ENCODE measurements around the gene PPP1R14C.

The PPP1R14C gene

DNA sequence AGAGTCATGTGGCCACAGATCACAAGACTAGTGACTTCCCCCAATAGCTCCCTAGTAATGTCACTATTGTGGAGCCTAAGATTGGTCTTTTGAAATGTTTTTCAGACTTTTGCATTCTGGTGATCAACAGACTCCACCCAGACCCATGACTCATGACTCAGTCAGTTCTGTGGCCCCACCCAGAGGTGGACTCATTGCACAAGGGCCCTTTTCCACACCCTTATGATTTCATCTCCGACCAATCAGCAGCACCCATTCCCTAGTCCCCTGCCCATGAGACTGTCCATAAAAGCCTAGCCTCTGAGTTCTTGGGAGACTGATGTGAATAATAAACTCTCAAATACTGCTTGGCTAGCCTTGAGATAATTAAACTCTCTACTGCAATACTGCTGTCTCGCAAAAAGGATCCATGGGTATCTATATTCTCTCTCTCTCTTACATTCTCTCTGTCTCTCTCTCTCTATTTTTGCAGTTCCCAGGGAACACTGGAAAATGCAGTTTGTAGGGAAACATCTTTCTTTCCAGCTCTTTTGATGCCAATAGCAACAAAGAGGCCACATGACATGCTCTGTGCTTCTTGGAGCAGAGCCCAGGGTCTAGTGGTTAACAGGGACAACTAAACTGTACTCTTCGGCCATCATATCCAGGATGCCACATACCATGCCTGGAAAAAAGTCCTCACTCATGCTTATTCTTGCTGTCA lies 154.6 kb downstream of the PPP1R14C start:
- H3K4me1 ChIP-seq = no peaks in the 10 kb centered on the region
- H3K4me3 ChIP-seq (ENCODE audit: low read depth, low read length) = no peak overlapping the region
- TF ChIP-seq, protein P1, sequence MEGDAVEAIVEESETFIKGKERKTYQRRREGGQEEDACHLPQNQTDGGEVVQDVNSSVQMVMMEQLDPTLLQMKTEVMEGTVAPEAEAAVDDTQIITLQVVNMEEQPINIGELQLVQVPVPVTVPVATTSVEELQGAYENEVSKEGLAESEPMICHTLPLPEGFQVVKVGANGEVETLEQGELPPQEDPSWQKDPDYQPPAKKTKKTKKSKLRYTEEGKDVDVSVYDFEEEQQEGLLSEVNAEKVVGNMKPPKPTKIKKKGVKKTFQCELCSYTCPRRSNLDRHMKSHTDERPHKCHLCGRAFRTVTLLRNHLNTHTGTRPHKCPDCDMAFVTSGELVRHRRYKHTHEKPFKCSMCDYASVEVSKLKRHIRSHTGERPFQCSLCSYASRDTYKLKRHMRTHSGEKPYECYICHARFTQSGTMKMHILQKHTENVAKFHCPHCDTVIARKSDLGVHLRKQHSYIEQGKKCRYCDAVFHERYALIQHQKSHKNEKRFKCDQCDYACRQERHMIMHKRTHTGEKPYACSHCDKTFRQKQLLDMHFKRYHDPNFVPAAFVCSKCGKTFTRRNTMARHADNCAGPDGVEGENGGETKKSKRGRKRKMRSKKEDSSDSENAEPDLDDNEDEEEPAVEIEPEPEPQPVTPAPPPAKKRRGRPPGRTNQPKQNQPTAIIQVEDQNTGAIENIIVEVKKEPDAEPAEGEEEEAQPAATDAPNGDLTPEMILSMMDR (IDR thresholded peaks at IDR 0.05) = no peak
- H3K9ac ChIP-seq = no peak overlapping the region
- no peaks in the 10 kb centered on the region for H3K9me3 ChIP-seq (ENCODE audit: control insufficient read depth, low read length)
- H3K27ac ChIP-seq = no peak overlapping the region
- H3K27me3 ChIP-seq (ENCODE audit: control insufficient read depth, insufficient read depth, low read length) = no peaks in the 10 kb centered on the region
- H2AFZ ChIP-seq = no peak overlapping the region
- no peaks in the 10 kb centered on the region for H3K79me2 ChIP-seq
- H3K36me3 ChIP-seq (ENCODE audit: control insufficient read depth, insufficient read depth, low read length) = no peaks in the 10 kb centered on the region
- no peak overlapping the region for H3K4me2 ChIP-seq (ENCODE audit: low read length)

DNA sequence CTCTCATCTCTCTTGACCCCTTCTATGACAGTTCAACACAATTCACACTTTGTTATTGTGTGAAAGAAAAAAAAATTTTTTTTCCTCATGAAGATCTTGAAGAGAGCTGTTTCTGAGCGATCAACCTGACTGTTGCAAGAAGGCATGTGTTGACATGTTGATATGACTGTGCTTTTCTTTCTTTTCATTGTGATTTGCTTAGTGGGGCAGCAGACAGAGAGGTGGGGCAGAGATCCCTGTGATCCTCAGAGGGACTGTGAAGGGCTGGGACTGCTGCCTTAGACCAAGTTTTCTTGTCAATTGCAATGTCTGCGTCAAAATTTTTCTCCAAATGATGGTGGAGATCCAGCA lies 155.2 kb downstream of the PPP1R14C start:
- TF ChIP-seq, protein P1 (IDR thresholded peaks at IDR 0.05) = no peak
- Histone ChIP-seq H3K4me1 (no peaks in the 10 kb centered on the region), H3K27me3 (ENCODE audit: control insufficient read depth, insufficient read depth, low read length) (no peaks in the 10 kb centered on the region), H3K4me2 (ENCODE audit: low read length) (no peak overlapping the region), H3K79me2 (no peaks in the 10 kb centered on the region), H3K9ac (no peak overlapping the region), H2AFZ (no peak overlapping the region), H3K9me3 (ENCODE audit: control insufficient read depth, low read length) (no peaks in the 10 kb centered on the region), H3K27ac (no peak overlapping the region), H3K36me3 (ENCODE audit: control insufficient read depth, insufficient read depth, low read length) (no peaks in the 10 kb centered on the region), H3K4me3 (ENCODE audit: low read depth, low read length) (no peak overlapping the region)

DNA sequence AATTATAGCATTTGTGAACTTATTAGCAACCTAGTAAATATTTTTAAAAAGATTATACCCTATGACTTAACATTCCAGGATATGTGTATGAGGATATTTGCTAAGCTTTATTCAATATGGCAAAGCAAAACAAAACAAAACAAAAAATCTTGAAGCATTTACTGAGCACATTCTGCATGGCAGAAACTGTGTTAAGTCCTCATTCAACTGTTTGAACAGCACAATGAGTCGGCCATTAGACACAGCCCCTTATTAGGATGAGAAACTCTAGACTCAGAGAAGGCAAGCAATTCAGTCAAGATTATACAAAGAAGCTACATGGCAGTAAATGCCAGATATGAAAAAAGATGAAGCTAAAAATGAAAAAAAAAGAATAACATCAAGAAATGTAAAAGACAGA lies 155.8 kb downstream of the PPP1R14C start:
- H3K27me3 ChIP-seq (ENCODE audit: control insufficient read depth, insufficient read depth, low read length) = no peaks in the 10 kb centered on the region
- no peaks in the 10 kb centered on the region for H3K4me1 ChIP-seq
- no peak overlapping the region for H3K27ac ChIP-seq
- H2AFZ ChIP-seq = no peak overlapping the region
- no peak overlapping the region for H3K4me3 ChIP-seq (ENCODE audit: low read depth, low read length)
- H3K9ac ChIP-seq = no peak overlapping the region
- H3K9me3 ChIP-seq (ENCODE audit: control insufficient read depth, low read length) = no peaks in the 10 kb centered on the region
- H3K36me3 ChIP-seq (ENCODE audit: control insufficient read depth, insufficient read depth, low read length) = no peaks in the 10 kb centered on the region
- no peaks in the 10 kb centered on the region for H3K79me2 ChIP-seq
- no peak overlapping the region for H3K4me2 ChIP-seq (ENCODE audit: low read length)
- TF ChIP-seq, protein P1 (IDR thresholded peaks at IDR 0.05) = no peak

All from parathyroid adenoma (tissue), 2 donors.